NCI-H774 (cell line): ENCODE results near the gene METTL24.

ENCODE experiments used
- DNase-seq: peaks from one replicate; lab custom pipeline; 2025; lab: John Stamatoyannopoulos, UW

Gene METTL24

GRCh38 chr6:110195639-110196038, 162.5 kb downstream of the METTL24 start:
- DNase-seq: no peak
